HG03039 (cell line): ENCODE measurements around the gene PLEKHO1.
"Not testable (repeated sequence)": the region's sequence is repeated elsewhere in the genome, so short reads cannot be mapped to it uniquely, and the experiment has no call there.

ENCODE experiments used
- ATAC-seq: cut with Tn5 transposase; IDR thresholded peaks from one replicate; pipeline ENCODE4 v1.9.1; 2021; ENCODE audit warnings: mild to moderate bottlenecking, moderate library complexity; ENCODE audit not compliant: unreplicated experiment

The PLEKHO1 gene

DNA sequence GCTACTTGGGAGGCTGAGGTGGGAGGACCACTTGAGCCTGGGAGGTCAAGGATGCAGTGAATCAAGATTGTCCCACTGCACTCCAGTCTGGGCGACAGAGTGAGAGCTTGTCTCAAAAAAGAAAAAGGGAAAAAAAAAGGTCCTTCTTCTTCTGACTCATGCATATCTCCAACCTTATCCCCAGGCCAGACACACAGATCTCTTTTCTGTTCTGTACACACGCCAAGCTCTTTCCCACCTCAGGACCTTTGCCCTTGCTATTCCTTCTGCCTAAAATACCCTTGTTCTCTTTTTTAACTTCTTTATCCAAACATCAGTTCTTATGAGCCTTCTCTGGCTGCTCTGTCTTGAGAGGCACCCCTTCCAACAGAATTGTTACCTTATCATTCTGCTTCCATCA, 22.1 kb downstream of the PLEKHO1 start:
- ATAC-seq = no peak

DNA sequence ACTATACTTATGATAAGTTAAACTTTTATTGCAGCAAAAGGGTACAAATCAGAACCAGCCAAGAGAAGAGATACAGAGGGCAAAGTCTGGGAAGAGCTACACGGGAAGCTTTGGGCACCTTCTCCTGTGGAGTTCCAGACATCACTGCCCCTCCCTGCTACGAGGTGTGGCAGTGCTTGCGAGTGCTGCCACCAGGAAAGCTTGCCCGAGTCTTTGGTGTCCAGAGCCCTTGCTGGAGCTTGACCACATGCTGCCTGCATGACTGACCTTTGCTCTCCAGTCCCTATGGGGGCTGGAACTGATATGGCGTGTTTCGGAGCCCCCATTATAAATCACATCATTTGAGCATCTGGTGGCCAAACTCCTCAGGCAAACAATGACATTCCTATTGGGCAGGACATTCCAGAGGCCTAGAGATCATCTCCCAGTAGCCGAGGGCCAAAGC, 23.4 kb downstream of the PLEKHO1 start:
- ATAC-seq = no peak

DNA sequence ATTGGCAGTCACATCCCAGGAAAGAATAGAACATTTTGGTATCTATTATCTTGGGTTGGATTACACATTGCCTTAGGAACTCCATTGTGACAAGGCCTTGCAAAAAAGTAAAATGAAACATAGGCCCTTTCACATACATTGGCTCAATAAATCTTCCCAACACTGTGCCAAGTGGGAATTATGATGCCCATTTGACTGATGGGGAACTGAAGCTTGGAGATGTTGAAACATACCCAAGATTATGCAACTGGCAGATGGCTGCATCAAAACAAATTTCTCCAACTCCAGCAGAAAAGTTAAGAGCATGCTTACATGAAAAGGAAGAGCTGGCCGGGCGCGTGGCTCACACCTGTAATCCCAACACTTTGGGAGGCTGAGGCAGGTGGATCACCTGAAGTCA, 26.9 kb downstream of the PLEKHO1 start:
- no peak for ATAC-seq

DNA sequence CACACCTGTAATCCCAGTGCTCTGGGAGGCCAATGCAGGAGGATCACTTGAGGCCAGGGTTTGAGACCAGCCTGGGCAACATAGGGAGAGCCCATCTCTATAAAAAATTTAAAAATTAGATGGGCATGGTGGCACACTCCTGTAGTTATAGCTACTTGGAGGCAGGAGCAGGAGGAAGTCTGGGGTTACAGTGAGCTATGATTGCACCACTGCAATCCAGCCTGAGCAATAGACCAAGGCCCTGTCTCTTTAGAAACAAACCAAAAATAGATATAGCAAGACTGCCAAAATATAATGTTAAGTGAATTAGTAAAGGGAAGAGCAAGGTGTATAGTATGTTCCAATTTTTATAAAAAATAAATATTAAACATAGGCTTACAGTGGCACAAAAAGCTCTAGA, 28.8 kb downstream of the PLEKHO1 start:
- ATAC-seq = no peak

DNA sequence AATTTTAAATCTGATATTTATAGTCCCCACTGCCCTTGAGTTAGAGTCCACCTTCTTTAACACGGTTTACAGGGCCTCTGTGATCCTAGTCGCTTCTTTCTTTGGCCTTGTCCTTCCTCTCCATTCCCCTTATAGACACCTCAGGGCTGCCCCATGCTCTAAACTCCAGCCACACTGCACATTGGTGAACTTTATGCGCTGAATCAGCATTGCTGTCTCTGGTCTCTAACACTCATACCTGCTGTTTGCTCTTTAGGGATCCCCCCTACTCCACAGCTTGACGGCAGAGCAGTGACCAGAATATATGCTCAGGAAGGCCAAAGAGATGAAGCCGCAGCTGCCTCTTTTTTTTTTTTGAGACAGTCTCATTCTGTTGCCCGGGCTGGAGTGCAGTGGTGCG, 30.2 kb downstream of the PLEKHO1 start:
- ATAC-seq = no peak

DNA sequence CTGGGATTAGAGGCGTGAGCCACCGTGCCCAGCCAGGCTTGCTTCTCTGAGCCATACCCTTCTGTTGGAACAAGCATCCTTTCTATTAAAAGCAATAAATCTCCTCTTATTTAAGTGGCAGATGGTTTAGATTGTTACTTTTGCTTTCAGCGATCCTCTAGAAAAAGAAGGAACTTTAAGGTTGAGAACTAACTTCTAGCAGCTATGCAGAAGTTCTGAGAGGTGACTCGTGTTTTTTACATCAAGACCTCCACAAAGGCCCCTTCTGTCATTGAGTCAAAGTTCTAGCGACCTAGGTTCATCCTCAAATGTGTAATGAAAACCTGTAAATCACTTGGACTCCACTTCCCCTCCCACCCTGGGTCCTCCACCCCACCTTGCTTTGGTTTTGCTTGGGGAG, 30.8 kb downstream of the PLEKHO1 start:
- no peak for ATAC-seq

DNA sequence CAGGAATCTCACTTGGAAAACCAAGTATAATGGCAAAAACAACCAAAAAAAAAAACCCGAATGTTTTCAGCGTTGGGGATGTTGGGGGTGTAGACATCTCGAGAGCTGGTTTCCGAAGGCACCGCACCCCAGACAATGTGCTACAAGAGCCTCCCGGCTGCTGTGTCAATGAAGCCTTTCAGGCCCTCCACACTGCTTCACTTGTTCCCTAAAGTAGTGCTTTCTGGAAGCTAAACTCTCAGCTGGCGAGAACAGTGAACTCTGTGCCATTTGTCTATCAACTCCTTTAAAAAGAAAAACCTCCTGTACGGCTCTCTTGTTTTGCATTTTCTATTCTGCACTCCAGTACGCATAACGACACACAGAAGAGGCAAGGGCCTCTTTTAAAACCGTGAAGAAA, 32.5 kb downstream of the PLEKHO1 start:
- no peak for ATAC-seq

DNA sequence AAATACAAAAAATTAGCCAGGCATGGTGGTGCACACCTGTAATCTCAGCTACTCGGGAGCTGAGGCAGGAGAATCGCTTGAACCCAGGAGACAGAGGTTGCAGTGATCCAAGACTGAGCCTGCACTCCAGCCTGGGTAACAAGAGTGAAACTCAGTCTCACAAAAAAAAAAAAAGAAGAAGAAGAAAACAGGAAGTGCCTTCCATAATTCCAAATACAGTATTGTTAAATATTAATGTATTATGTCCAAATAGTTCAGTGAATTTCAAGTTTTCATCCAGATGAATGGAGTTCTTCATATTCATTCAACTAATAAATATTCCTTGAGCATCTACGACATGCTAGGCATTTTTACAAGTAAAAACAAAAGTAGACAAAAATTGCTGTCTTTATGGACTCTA, 33.3 kb downstream of the PLEKHO1 start:
- no peak for ATAC-seq

DNA sequence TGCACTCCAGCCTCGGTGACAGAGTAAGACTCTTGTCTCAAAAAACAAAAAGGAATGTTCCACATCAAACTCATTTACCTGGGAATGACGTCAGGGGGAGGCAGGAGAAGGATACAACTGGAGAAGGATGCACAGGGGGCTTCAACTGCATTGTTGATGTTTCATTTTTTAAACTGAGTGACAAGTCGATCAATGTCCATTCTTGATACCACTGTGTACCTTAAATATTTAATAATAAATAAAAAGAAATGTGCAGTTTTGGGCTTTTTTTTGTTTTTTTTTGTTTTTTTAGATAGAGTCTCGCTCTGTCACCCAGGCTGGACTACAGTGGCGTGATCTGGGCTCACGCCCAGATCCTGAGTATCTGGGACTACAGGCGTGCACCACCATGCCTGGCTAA, 35.8 kb downstream of the PLEKHO1 start:
- ATAC-seq = no peak

DNA sequence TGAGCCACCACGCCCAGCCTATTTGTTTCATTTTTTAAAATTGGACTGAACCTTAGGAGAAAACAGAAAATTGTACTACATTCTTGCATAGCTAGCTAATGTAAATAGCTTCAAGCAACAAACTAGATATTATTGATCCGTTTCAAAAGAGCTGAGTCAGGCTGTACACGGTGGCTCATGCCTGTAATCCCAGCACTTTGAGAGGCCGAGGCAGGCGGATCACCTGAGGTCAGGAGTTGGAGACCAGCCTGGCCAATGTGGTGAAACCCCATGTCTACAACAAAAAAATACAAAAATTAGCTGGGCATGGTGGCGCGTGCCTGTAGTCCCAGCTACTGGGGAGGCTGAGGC, 36.7 kb downstream of the PLEKHO1 start:
- not testable (repeated sequence) for ATAC-seq

DNA sequence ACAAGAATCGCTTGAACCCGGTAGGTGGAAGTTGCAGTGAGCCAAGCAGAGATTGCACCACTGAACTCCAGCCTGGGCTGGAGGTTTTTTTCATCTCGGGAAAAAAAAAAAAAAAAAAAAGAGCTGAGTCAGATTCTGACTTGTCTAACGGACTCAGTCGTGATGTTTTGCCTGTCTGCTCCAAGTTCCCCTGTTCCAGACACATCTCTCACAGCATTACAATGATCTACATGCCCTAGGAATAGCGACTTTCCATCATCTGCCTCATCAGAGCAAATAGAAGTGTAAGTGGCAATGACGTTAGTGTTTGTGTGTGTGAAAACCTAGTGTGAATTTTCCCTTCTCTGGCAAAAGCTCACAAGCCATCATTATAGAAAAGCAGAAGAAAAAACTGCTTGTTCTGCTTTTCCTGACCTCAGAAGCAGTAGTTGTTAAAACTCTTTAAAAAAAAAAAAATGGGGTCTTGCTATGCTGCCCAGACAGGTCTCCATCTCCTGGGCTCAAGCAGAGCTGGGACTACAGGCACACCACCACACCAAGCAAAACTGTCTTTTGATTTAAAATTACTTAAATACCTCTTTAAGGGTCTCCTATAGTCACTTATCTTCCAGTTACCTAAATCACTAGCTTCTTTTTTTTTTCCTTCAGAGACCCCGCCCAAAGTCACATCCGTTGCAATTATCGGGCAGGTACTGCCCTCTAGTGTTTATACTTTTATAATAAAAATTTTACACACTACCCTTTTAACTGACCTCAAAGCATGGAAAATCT, 37.3 kb downstream of the PLEKHO1 start:
- no peak for ATAC-seq

DNA sequence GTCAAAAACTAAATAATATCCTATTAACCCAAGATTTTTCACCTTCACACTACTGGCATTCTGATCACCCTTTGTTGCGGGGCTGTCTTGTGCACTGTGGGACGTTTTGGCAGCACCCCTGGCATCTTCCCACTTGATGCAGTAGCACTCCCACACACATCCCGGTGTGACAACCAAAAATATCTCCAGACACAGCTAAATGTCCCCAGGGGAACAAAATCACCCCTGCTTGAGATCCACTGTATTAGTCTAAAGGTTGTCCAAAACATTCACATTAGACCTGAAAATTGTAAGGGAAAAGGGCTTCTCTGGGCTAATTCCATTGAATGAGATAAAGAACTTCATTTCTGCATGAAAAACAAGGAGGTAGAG, 37.8 kb downstream of the PLEKHO1 start:
- ATAC-seq = no peak

DNA sequence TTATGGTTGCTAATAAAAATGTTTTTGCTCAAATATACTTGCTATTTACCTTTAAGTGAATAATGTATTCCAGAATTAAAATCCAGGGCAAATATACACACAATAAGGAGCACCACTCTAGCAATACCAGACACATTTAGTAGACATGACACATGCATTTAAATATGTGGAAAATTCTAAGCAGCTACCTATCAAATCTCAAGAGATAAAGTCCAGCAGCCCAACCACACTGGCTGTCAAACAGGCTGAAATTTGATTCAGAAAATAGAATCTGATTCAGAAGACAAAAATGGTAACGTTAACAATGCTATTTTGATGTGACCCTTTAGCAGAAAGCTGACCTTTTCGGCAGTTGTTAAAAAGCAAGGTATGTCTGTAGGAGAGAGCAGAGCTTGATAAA, 42.3 kb downstream of the PLEKHO1 start:
- no peak for ATAC-seq

DNA sequence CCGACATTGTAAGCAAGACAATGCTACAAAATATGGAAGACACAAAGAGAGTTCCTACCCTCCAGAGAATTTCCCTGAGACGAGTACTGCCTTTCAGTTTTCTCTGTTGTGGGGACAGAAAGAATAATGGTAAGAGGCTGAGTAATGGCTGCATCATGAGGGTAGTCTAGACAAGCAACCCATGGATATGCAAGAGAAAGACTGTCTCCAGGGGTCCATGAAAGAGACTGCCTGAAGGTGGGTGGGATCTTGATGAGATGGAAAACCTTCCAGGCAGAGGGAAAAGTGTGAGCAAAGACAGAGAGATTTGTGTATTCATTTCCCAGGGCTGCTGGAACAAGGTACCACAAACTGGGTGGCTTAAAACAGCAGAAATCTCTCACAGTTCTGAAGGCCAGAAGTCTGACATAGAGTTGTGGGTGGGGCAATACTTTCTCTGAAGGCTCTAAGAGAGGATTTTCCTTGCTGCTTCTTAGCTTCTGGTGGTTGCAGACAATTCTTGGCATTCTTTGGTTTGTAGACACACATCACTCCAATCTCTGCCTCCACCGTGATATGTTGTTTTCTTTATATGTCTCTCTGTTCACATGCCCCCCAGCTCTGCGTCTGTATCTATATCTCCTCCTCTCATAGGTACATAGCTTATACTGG, 44.8 kb downstream of the PLEKHO1 start:
- ATAC-seq = no peak

DNA sequence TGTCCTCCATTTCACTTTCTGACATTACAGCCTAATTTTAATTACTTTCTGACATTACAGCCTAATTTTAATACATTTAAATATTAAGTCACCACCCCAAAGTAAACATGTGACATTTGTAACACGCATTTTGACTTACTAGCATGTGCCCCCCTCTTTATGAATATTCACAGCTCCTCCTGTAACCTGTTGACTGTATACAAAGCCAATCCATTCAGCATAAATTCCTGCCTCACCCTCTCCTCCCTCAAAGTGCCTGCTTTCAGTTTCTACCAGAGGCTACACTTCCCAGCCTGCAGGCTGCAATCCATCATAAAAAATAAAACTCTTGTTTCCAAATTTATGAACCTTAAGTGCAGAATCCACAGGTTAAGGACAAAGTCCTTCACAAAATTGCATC, 46.7 kb downstream of the PLEKHO1 start:
- no peak for ATAC-seq

DNA sequence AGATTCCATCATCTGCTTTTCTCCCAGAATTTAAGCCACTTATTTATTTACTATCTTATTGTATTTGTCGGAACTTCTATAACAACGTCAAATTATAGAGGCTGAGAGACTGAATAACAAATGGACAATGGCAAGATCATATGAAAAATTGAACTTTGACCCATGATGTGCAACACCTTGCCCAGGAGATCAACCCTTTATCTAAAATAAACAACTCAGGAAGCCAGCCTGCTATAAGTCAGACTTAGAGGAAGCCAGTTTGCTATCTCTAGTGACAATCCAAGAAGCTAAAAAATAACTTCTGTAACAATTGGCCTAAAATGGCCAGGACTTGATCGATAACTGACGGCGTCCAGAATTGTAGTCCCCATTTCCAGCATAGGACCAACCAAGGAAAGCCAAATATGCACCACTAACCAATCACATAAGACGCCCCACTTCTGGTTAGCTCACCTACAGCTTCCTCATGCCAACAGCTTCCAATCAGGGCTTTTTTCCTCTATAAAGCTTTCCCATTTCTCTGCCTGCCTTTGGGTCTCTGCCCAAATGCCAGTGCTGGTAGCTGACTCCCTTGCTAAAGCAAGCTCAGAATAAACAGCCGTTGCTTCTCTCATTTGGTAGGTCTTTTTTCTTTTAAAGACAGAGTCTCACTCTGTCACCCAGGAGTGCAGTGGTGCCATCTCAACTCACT, 57.7 kb downstream of the PLEKHO1 start:
- no peak for ATAC-seq

DNA sequence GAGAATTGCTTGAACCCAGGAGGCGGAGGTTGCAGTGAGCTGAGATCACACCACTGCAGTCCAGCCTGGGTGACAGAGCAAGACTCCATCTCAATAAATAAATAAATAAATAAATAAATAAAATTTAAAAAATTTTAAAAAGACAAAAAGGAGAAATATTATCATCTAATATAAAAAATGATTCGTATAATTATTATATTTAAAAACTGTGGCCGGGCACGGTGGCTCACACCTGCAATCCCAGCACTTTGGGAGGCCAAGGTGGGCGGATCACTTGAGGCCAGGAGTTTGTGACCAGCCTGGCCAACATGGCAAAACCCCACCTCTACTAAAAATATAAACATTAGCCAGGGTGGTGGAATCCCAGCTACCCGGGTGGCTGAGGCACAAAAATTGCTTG, 58.7 kb downstream of the PLEKHO1 start:
- ATAC-seq = not testable (repeated sequence)
